Activated naive CD8-positive, alpha-beta T cell (primary cell): Measurements from ENCODE around the gene PTPRZ1.

ENCODE experiments used
- H3K27ac Mint-ChIP-seq: one replicate; pipeline ENCODE4 v1.8.0; 2021; ENCODE audit warnings: mixed read lengths
- H3K27me3 Mint-ChIP-seq: one replicate; pipeline ENCODE4 v1.8.0; 2021; ENCODE audit warnings: mixed read lengths
- H3K36me3 Mint-ChIP-seq: one replicate; pipeline ENCODE4 v1.8.0; 2021; ENCODE audit warnings: mixed read lengths
- H3K4me1 Mint-ChIP-seq: one replicate; pipeline ENCODE4 v1.8.0; 2021; ENCODE audit warnings: low read depth, mixed read lengths
- H3K4me3 Mint-ChIP-seq: one replicate; pipeline ENCODE4 v1.8.0; 2021; ENCODE audit warnings: mild to moderate bottlenecking, mixed read lengths
- H3K9me3 Mint-ChIP-seq: one replicate; pipeline ENCODE4 v1.8.0; 2021; ENCODE audit warnings: low read depth, mixed read lengths

PTPRZ1 gene

GRCh38 chr7:121916211-121916610, 43.2 kb downstream of the PTPRZ1 start:
- H3K9me3 Mint-ChIP-seq, result peaks cover 3% of the 10 kb centered on the region

GRCh38 chr7:121919986-121920385, 47.0 kb downstream of the PTPRZ1 start:
- Mint-ChIP-seq H3K4me1 (no peaks in the 10 kb centered on the region), H3K36me3 (no peaks in the 10 kb centered on the region), H3K27ac (no peak overlapping the region), H3K4me3 (no peak overlapping the region), H3K9me3 (no peaks in the 10 kb centered on the region), H3K27me3 (no peaks in the 10 kb centered on the region)

More at GRCh38 chr7:121916211-121916610, 43.2 kb downstream of the PTPRZ1 start:
- Mint-ChIP-seq H3K27me3 (peaks cover 2% of the 10 kb centered on the region), H3K36me3 (no peaks in the 10 kb centered on the region), H3K4me1 (no peaks in the 10 kb centered on the region), H3K27ac (no peak overlapping the region), H3K4me3 (no peak overlapping the region)

- H3K9me3 Mint-ChIP-seq, result no peaks in the 10 kb centered on the region
- H3K4me3 Mint-ChIP-seq, result no peak overlapping the region
- no peaks in the 10 kb centered on the region for H3K36me3 Mint-ChIP-seq
- no peak overlapping the region for H3K27ac Mint-ChIP-seq
- no peaks in the 10 kb centered on the region for H3K4me1 Mint-ChIP-seq
- H3K27me3 Mint-ChIP-seq, result no peaks in the 10 kb centered on the region
These were observed 51.6 kb downstream of the PTPRZ1 start for GRCh38 chr7:121924269-121925186.

- no peaks in the 10 kb centered on the region for H3K9me3 Mint-ChIP-seq
- H3K4me3 Mint-ChIP-seq, result no peak overlapping the region
- no peaks in the 10 kb centered on the region for H3K27me3 Mint-ChIP-seq
- H3K36me3 Mint-ChIP-seq, result no peaks in the 10 kb centered on the region
- H3K4me1 Mint-ChIP-seq, result no peaks in the 10 kb centered on the region
- H3K27ac Mint-ChIP-seq, result no peak overlapping the region
These were observed 58.4 kb downstream of the PTPRZ1 start for GRCh38 chr7:121931149-121931902.

- H3K36me3 Mint-ChIP-seq, result no peaks in the 10 kb centered on the region
- H3K27me3 Mint-ChIP-seq, result peaks cover 1% of the 10 kb centered on the region
- H3K4me3 Mint-ChIP-seq, result no peak overlapping the region
- H3K9me3 Mint-ChIP-seq, result peaks cover 3% of the 10 kb centered on the region
- H3K4me1 Mint-ChIP-seq, result no peaks in the 10 kb centered on the region
- H3K27ac Mint-ChIP-seq, result no peak overlapping the region
These were observed 59.8 kb downstream of the PTPRZ1 start for GRCh38 chr7:121932768-121933167.

- H3K4me3 Mint-ChIP-seq, result no peak overlapping the region
- peaks cover 3% of the 10 kb centered on the region for H3K9me3 Mint-ChIP-seq
- H3K27ac Mint-ChIP-seq, result no peak overlapping the region
- H3K4me1 Mint-ChIP-seq, result no peaks in the 10 kb centered on the region
- peaks cover 1% of the 10 kb centered on the region for H3K27me3 Mint-ChIP-seq
- H3K36me3 Mint-ChIP-seq, result no peaks in the 10 kb centered on the region
These were observed 64.1 kb downstream of the PTPRZ1 start for GRCh38 chr7:121936951-121937623.

GRCh38 chr7:121938429-121938996, 65.6 kb downstream of the PTPRZ1 start:
- Mint-ChIP-seq H3K36me3 (no peaks in the 10 kb centered on the region), H3K9me3 (peaks cover 3% of the 10 kb centered on the region), H3K4me1 (no peaks in the 10 kb centered on the region), H3K4me3 (no peak overlapping the region), H3K27ac (no peak overlapping the region), H3K27me3 (peaks cover 1% of the 10 kb centered on the region)

- Mint-ChIP-seq H3K27me3 (peaks cover 1% of the 10 kb centered on the region), H3K4me3 (no peak overlapping the region), H3K4me1 (no peaks in the 10 kb centered on the region), H3K9me3 (peaks cover 3% of the 10 kb centered on the region), H3K27ac (no peak overlapping the region), H3K36me3 (no peaks in the 10 kb centered on the region)
These were observed 68.0 kb downstream of the PTPRZ1 start for GRCh38 chr7:121940918-121941317.

- H3K36me3 Mint-ChIP-seq, result no peaks in the 10 kb centered on the region
- H3K9me3 Mint-ChIP-seq, result peaks cover 3% of the 10 kb centered on the region
- no peaks in the 10 kb centered on the region for H3K4me1 Mint-ChIP-seq
- no peak overlapping the region for H3K4me3 Mint-ChIP-seq
- peaks cover 1% of the 10 kb centered on the region for H3K27me3 Mint-ChIP-seq
- H3K27ac Mint-ChIP-seq, result no peak overlapping the region
These were observed 68.9 kb downstream of the PTPRZ1 start for GRCh38 chr7:121941830-121942229.

- Mint-ChIP-seq H3K36me3 (no peaks in the 10 kb centered on the region), H3K4me1 (no peaks in the 10 kb centered on the region), H3K27me3 (no peaks in the 10 kb centered on the region), H3K4me3 (no peak overlapping the region), H3K27ac (no peak overlapping the region), H3K9me3 (no peaks in the 10 kb centered on the region)
These were observed 72.1 kb downstream of the PTPRZ1 start for GRCh38 chr7:121945066-121945465.

- H3K36me3 Mint-ChIP-seq, result no peaks in the 10 kb centered on the region
These were observed 72.7 kb downstream of the PTPRZ1 start for GRCh38 chr7:121945480-121946236.

GRCh38 chr7:121953164-121953563, 80.2 kb downstream of the PTPRZ1 start:
- Mint-ChIP-seq H3K9me3 (no peaks in the 10 kb centered on the region), H3K36me3 (no peaks in the 10 kb centered on the region), H3K27me3 (no peaks in the 10 kb centered on the region), H3K27ac (no peak overlapping the region), H3K4me3 (no peak overlapping the region), H3K4me1 (no peaks in the 10 kb centered on the region)

More at GRCh38 chr7:121945480-121946236, 72.7 kb downstream of the PTPRZ1 start:
- Mint-ChIP-seq H3K4me1 (no peaks in the 10 kb centered on the region), H3K9me3 (no peaks in the 10 kb centered on the region), H3K27ac (no peak overlapping the region), H3K4me3 (no peak overlapping the region), H3K27me3 (no peaks in the 10 kb centered on the region)

GRCh38 chr7:121953601-121954000, 80.6 kb downstream of the PTPRZ1 start:
- Mint-ChIP-seq H3K4me1 (no peaks in the 10 kb centered on the region), H3K9me3 (no peaks in the 10 kb centered on the region), H3K27me3 (no peaks in the 10 kb centered on the region), H3K36me3 (no peaks in the 10 kb centered on the region), H3K4me3 (no peak overlapping the region), H3K27ac (no peak overlapping the region)

GRCh38 chr7:121954803-121955202, 81.8 kb downstream of the PTPRZ1 start:
- no peaks in the 10 kb centered on the region for H3K9me3 Mint-ChIP-seq
- H3K4me3 Mint-ChIP-seq, result no peak overlapping the region
- H3K27ac Mint-ChIP-seq, result no peak overlapping the region
- H3K4me1 Mint-ChIP-seq, result no peaks in the 10 kb centered on the region
- H3K27me3 Mint-ChIP-seq, result no peaks in the 10 kb centered on the region
- no peaks in the 10 kb centered on the region for H3K36me3 Mint-ChIP-seq
